DOHH2 (cell line): ENCODE results near the gene ADPRS.

Experiments
- CTCF ChIP-seq: fragments of 200-600 bp; sonication (generic); IDR thresholded peaks from one replicate; pipeline ENCODE4 v1.5.1; 2014; ENCODE audit warnings: antibody characterized with exemption, mild to moderate bottlenecking, low read depth, low read length; ENCODE audit not compliant: poor library complexity, severe bottlenecking
- EZH2phosphoT487 ChIP-seq: fragments of 200-600 bp; sonication (generic); IDR thresholded peaks from 2 replicates; pipeline ENCODE4 v1.6.1; 2017; ENCODE audit warnings: borderline replicate concordance, mild to moderate bottlenecking, antibody characterized with exemption, low read length, moderate library complexity, mixed read lengths

- TF ChIP-seq CTCF (no peak), EZH2phosphoT487 (no peak)
Measured at GRCh38 chr1:36089393-36090121, 865 bp downstream of the ADPRS start.
